ENCODE measurements around the gene TRAK1. TPM values are rescaled to one million over a fixed set of nuclear protein-coding genes. Genes with fewer than 3 reads are reported as not detected.
A peak's percentile ranks its signal among the peaks of the same experiment; 100 is the strongest.

Gene TRAK1
- total and polyA plus RNA-seq, 10 of the 15 experiments (the other 5 are each of a cell fraction or from before 2014, with no cell fraction given), result 6.6 to 46.2 (median 23.7) TPM

- Histone ChIP-seq H3K4me1 (ENCODE audit: control insufficient read depth, insufficient read depth, low read length) (peaks cover 38% of the 10 kb centered on the region), H3K9ac (ENCODE audit: control insufficient read depth, insufficient read depth, low read length) (no peak overlapping the region), H4K20me1 (ENCODE audit: control insufficient read depth, insufficient read depth) (peaks cover 4% of the 10 kb centered on the region; the same call in 1 of the 2 replicates), H3K9me3 (replicated peaks; ENCODE audit: control insufficient read depth, insufficient read depth, low read length) (no peaks in the 10 kb centered on the region), H3K27ac (ENCODE audit: control insufficient read depth, insufficient read depth) (peak overlapping the region; percentile 57), H3K4me3 (no peak overlapping the region), H3K4me2 (ENCODE audit: control insufficient read depth, insufficient read depth) (peak overlapping the region; percentile 75), H3K27me3 (replicated peaks in 1 of 2; ENCODE audit: control insufficient read depth in 2 of 2, insufficient read depth in 2 of 2, low read length in 1 of 2) (no peaks in the 10 kb centered on the region), H3K36me3 (ENCODE audit: control insufficient read depth in 2 of 2, insufficient read depth in 2 of 2, low read length in 1 of 2) (no peaks in the 10 kb centered on the region; a peak in 1 of 4 replicates), H3K79me2 (ENCODE audit: control insufficient read depth, insufficient read depth, low read length) (peaks cover 89% of the 10 kb centered on the region), H2AFZ (ENCODE audit: control insufficient read depth, low read depth, low read length) (no peak overlapping the region)
- no peak for FAIRE-seq
- intact Hi-C loops (cut with micrococcal nuclease; ENCODE audit: unreplicated experiment) (no loop called here), in situ Hi-C loops (cut with MboI) (no loop called here)
- ChIA-PET CTCF (no interaction called here), SMC1A (ENCODE audit: uncharacterized antibody, unreplicated experiment) (interaction anchor here (0.8 to 2.4 kb wide), 8 partner anchors 9 to 48 kb away, joined by 3 to 14 read pairs (median 5); no protein-coding TSS in a partner anchor), POLR2A (interaction anchor here (0.6 to 0.9 kb wide), 2 partner anchors 29 to 48 kb away, joined by 3 to 5 read pairs; no protein-coding TSS in a partner anchor), RAD21 (ENCODE audit: unreplicated experiment) (interaction anchor here (1.3 kb wide), 1 partner anchor 14 kb away, joined by 5 read pairs; no protein-coding TSS in a partner anchor)
- WGBS (ENCODE audit: insufficient coverage, insufficient replicate concordance, low lambda C conversion rate, missing lambda C conversion rate), result 97% methylated on average over 10 of the region's 10 CpGs
- TF ChIP-seq EGR1 (IDR thresholded peaks at IDR 0.05; ENCODE audit: borderline replicate concordance in 1 of 2, low read depth in 2 of 2, low read length in 2 of 2) (no peak), BCL11A (IDR thresholded peaks at IDR 0.05; ENCODE audit: low read depth, low read length) (no peak), NRF1 (conservative IDR thresholded peaks at IDR 0.05; ENCODE audit: low read depth, low read length) (no peak)
- no peak for ATAC-seq
- no TSS peak for BruUV-seq (replicated peaks)
- DNase-seq (ENCODE audit: low read depth, low spot score), result no peak
Observed at GRCh38 chr3:42052484-42053351, 38.4 kb upstream of the TRAK1 start.

GRCh38 chr3:42053476-42053875, 37.7 kb upstream of the TRAK1 start:
- SMC1A ChIA-PET (ENCODE audit: uncharacterized antibody, unreplicated experiment), result interaction anchor here (0.8 to 2.2 kb wide), 6 partner anchors 12 to 46 kb away, joined by 4 to 6 read pairs (median 5); no protein-coding TSS in a partner anchor
- H3K9me3 ChIP-seq (replicated peaks; ENCODE audit: control insufficient read depth, insufficient read depth, low read length), result no peaks in the 10 kb centered on the region
- CTCF ChIA-PET, result interaction anchor here (1.8 kb wide), 1 partner anchor 12 kb away, joined by 5 read pairs; no protein-coding TSS in a partner anchor
- peaks cover 4% of the 10 kb centered on the region; the same call in 1 of the 2 replicates for H4K20me1 ChIP-seq (ENCODE audit: control insufficient read depth, insufficient read depth)
- RAD21 ChIA-PET (ENCODE audit: unreplicated experiment), result no interaction called here
- no peak overlapping the region for H3K4me2 ChIP-seq (ENCODE audit: control insufficient read depth, insufficient read depth)
- H3K36me3 ChIP-seq (ENCODE audit: control insufficient read depth in 2 of 2, insufficient read depth in 2 of 2, low read length in 1 of 2), result no peaks in the 10 kb centered on the region; a peak in 1 of 4 replicates
- ATAC-seq (no peak), DNase-seq (ENCODE audit: low read depth, low spot score) (no peak), FAIRE-seq (no peak)
- no peak overlapping the region for H3K27ac ChIP-seq (ENCODE audit: control insufficient read depth, insufficient read depth)
- H3K79me2 ChIP-seq (ENCODE audit: control insufficient read depth, insufficient read depth, low read length), result peaks cover 87% of the 10 kb centered on the region
- POLR2A ChIA-PET, result interaction anchor here (0.6 kb wide), 1 partner anchor 49 kb away, joined by 5 read pairs; no protein-coding TSS in a partner anchor
- no TSS peak for BruUV-seq (replicated peaks)
- H2AFZ ChIP-seq (ENCODE audit: control insufficient read depth, low read depth, low read length), result no peak overlapping the region
- no peaks in the 10 kb centered on the region for H3K27me3 ChIP-seq (replicated peaks in 1 of 2; ENCODE audit: control insufficient read depth in 2 of 2, insufficient read depth in 2 of 2, low read length in 1 of 2)
- in situ Hi-C loops (cut with MboI) (no loop called here), intact Hi-C loops (cut with micrococcal nuclease; ENCODE audit: unreplicated experiment) (no loop called here)
- H3K4me3 ChIP-seq, result no peak overlapping the region
- 93% methylated on average over 7 of the region's 7 CpGs for WGBS (ENCODE audit: insufficient coverage, insufficient replicate concordance, low lambda C conversion rate, missing lambda C conversion rate)
- peaks cover 34% of the 10 kb centered on the region for H3K4me1 ChIP-seq (ENCODE audit: control insufficient read depth, insufficient read depth, low read length)
- no peak overlapping the region for H3K9ac ChIP-seq (ENCODE audit: control insufficient read depth, insufficient read depth, low read length)
- no peak for TF ChIP-seq ZBTB33 (IDR thresholded peaks at IDR 0.05)
- no peak for TF ChIP-seq IRF3 (IDR thresholded peaks at IDR 0.05)
- TF ChIP-seq ZNF687 (IDR thresholded peaks at IDR 0.05), result no peak

Data from GM12878 (cell line).